K562 (cell line): Measurements from ENCODE around the gene HNMT. TPM values are rescaled to one million over a fixed set of nuclear protein-coding genes. Genes with fewer than 3 reads are reported as not detected.
A peak's percentile ranks its signal among the peaks of the same experiment; 100 is the strongest.

Experiments
- HEY1 ChIP-seq: fragments of 250-450 bp; sonication (Bioruptor Pico); IDR thresholded peaks from 2 replicates; pipeline ENCODE4 v1.5.0; 2020; ENCODE audit warnings: mild to moderate bottlenecking, moderate library complexity, borderline replicate concordance
- MTA2 ChIP-seq: fragments of 450-650 bp; IDR thresholded peaks from 2 replicates; pipeline ENCODE4 v1.6.1; 2016; ENCODE audit warnings: low read depth
- NFIC ChIP-seq: fragments of 450-650 bp; IDR thresholded peaks from 2 replicates; pipeline ENCODE4 v1.6.1; 2017; ENCODE audit warnings: mild to moderate bottlenecking, inconsistent platforms
- NR2C2 ChIP-seq, 2 experiments: fragments of 200-800 bp in 1 of 2; sonication (Bioruptor generic) in 1 of 2; sonication (generic) in 1 of 2; formaldehyde crosslinking in 1 of 2; IDR thresholded peaks; 2 replicates each; pipeline versions ENCODE4 v1.6.1 to v1.8.0; 2016 to 2022; ENCODE audit warnings: mild to moderate bottlenecking in 1 of 2, missing compliant biosample characterization in 1 of 2, missing genetic modification characterization in 1 of 2, missing genetic modification reagents in 1 of 2
- POLR3G ChIP-seq: IDR thresholded peaks from 2 replicates; pipeline ENCODE4 v1.6.1; 2011; ENCODE audit not compliant: insufficient read length, insufficient replicate concordance; ENCODE audit errors: extremely low read depth
- RFX1 ChIP-seq: fragments of 450-650 bp; IDR thresholded peaks from 2 replicates; pipeline ENCODE4 v1.6.1; 2016; ENCODE audit warnings: mild to moderate bottlenecking, moderate library complexity
- SNRNP70 ChIP-seq: fragments of 200-400 bp; formaldehyde crosslinking; optimal IDR thresholded peaks from 2 replicates; pipeline ENCODE3; 2017; ENCODE audit warnings: low read depth, low read length
- SUPT5H ChIP-seq: fragments of 450-650 bp; IDR thresholded peaks from 2 replicates; pipeline ENCODE4 v1.6.1; 2016
- TAF15 ChIP-seq: fragments of 200-400 bp; formaldehyde crosslinking; IDR thresholded peaks from 2 replicates; pipeline ENCODE4 v1.6.1; 2017; ENCODE audit warnings: mild to moderate bottlenecking, low read depth, low read length, moderate library complexity
- TCF3 ChIP-seq: sonication (generic); formaldehyde crosslinking; IDR thresholded peaks from 2 replicates; pipeline ENCODE4 v1.4.0; 2020; ENCODE audit warnings: mild to moderate bottlenecking, missing genetic modification reagents
- VEZF1 ChIP-seq: fragments of 200-800 bp; sonication (Bioruptor generic); IDR thresholded peaks from 2 replicates; pipeline ENCODE4 v1.6.1; 2017; ENCODE audit warnings: missing genetic modification characterization, missing compliant biosample characterization
- ZNF197 ChIP-seq: fragments of 200-800 bp; sonication (Bioruptor generic); IDR thresholded peaks from 2 replicates; pipeline ENCODE4 v1.6.1; 2016; ENCODE audit warnings: low read depth, missing genetic modification characterization, missing compliant biosample characterization
- polyA plus RNA-seq, 8 experiments: library from polyadenylated mRNA; depleted of rRNA in 4 of 8; stranded (reverse) in 5 of 8; unstranded in 3 of 8; fragments of >200 nt; fragmentation: Nextera tagmentation in 2 of 8; fragmentation: Illumina TruSeq in 1 of 8; extraction: Ambion mirVana in 2 of 8; extraction: Trizol in 1 of 8; gene quantifications; 2 replicates each; pipeline versions ENCODE4 v1.2.1 to v1.2.3, GENCODE V29; 2011 to 2014; ENCODE audit warnings: inconsistent platforms in 1 of 8, missing spikeins in 1 of 8
- total RNA-seq, 7 experiments: library from RNA; depleted of rRNA in 6 of 7; stranded (reverse); fragments of >200 nt in 6 of 7; fragmentation: Illumina TruSeq in 2 of 7; extraction: Trizol in 2 of 7; gene quantifications; 2 replicates each; pipeline versions ENCODE4 v1.2.1 to v1.2.3, GENCODE V29; 2011 to 2021; ENCODE audit warnings: low replicate concordance in 1 of 7
- TF ChIP-seq, protein P1 (sequence below): fragments of 450-650 bp; IDR thresholded peaks from 2 replicates; pipeline ENCODE4 v1.6.1; 2016; ENCODE audit warnings: mild to moderate bottlenecking, moderate library complexity
- TF ChIP-seq, protein P2 (sequence below): fragments of 250-450 bp; sonication (Bioruptor Pico); IDR thresholded peaks from 2 replicates; pipeline ENCODE4 v1.8.0; 2021; ENCODE audit warnings: borderline replicate concordance, mild to moderate bottlenecking, moderate library complexity; ENCODE audit not compliant: poor library complexity, severe bottlenecking

The HNMT gene
- total and polyA plus RNA-seq, 9 of the 15 experiments (the other 6 are each of a cell fraction or from before 2014, with no cell fraction given) = 3.1 to 10.9 (median 5.3) TPM

DNA sequence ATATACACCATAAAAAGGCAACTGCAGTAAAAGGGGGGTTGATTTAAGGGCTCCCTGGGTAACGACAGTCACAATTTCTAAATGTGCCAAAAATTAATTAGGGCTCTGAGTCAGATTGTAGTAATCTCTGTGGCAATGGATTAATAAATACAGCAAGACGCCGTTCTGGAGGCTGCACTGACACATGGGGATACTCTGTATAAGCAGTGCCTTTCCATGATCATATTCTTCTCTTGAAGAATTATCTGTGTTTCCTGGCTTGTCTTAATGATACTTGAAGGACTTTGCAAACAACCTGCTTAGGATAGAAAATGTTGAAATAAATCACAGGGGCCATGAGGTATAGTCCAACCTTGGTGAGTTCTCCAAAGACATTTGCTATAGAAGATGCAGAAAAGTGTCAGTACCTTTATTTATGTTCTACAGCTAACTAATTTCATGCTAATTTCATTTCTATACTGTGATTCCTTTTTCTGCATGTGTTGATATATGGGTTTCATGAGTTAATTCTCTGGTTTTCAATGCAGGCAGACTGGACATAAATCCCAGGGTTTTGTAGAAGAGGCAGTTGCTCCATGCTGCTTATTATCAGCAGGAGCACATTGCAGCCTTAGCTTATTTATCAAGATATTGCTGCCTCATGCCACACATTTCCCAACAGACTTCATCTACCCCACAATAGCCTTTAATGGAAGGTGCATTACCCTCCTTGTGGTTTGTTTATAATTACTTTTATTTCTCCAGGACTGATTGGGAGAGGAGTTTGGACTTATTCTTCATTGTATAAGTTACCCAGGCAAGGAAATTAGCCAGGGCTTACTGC lies 54.8 kb downstream of the HNMT start (continued):
- TF ChIP-seq, protein P1, sequence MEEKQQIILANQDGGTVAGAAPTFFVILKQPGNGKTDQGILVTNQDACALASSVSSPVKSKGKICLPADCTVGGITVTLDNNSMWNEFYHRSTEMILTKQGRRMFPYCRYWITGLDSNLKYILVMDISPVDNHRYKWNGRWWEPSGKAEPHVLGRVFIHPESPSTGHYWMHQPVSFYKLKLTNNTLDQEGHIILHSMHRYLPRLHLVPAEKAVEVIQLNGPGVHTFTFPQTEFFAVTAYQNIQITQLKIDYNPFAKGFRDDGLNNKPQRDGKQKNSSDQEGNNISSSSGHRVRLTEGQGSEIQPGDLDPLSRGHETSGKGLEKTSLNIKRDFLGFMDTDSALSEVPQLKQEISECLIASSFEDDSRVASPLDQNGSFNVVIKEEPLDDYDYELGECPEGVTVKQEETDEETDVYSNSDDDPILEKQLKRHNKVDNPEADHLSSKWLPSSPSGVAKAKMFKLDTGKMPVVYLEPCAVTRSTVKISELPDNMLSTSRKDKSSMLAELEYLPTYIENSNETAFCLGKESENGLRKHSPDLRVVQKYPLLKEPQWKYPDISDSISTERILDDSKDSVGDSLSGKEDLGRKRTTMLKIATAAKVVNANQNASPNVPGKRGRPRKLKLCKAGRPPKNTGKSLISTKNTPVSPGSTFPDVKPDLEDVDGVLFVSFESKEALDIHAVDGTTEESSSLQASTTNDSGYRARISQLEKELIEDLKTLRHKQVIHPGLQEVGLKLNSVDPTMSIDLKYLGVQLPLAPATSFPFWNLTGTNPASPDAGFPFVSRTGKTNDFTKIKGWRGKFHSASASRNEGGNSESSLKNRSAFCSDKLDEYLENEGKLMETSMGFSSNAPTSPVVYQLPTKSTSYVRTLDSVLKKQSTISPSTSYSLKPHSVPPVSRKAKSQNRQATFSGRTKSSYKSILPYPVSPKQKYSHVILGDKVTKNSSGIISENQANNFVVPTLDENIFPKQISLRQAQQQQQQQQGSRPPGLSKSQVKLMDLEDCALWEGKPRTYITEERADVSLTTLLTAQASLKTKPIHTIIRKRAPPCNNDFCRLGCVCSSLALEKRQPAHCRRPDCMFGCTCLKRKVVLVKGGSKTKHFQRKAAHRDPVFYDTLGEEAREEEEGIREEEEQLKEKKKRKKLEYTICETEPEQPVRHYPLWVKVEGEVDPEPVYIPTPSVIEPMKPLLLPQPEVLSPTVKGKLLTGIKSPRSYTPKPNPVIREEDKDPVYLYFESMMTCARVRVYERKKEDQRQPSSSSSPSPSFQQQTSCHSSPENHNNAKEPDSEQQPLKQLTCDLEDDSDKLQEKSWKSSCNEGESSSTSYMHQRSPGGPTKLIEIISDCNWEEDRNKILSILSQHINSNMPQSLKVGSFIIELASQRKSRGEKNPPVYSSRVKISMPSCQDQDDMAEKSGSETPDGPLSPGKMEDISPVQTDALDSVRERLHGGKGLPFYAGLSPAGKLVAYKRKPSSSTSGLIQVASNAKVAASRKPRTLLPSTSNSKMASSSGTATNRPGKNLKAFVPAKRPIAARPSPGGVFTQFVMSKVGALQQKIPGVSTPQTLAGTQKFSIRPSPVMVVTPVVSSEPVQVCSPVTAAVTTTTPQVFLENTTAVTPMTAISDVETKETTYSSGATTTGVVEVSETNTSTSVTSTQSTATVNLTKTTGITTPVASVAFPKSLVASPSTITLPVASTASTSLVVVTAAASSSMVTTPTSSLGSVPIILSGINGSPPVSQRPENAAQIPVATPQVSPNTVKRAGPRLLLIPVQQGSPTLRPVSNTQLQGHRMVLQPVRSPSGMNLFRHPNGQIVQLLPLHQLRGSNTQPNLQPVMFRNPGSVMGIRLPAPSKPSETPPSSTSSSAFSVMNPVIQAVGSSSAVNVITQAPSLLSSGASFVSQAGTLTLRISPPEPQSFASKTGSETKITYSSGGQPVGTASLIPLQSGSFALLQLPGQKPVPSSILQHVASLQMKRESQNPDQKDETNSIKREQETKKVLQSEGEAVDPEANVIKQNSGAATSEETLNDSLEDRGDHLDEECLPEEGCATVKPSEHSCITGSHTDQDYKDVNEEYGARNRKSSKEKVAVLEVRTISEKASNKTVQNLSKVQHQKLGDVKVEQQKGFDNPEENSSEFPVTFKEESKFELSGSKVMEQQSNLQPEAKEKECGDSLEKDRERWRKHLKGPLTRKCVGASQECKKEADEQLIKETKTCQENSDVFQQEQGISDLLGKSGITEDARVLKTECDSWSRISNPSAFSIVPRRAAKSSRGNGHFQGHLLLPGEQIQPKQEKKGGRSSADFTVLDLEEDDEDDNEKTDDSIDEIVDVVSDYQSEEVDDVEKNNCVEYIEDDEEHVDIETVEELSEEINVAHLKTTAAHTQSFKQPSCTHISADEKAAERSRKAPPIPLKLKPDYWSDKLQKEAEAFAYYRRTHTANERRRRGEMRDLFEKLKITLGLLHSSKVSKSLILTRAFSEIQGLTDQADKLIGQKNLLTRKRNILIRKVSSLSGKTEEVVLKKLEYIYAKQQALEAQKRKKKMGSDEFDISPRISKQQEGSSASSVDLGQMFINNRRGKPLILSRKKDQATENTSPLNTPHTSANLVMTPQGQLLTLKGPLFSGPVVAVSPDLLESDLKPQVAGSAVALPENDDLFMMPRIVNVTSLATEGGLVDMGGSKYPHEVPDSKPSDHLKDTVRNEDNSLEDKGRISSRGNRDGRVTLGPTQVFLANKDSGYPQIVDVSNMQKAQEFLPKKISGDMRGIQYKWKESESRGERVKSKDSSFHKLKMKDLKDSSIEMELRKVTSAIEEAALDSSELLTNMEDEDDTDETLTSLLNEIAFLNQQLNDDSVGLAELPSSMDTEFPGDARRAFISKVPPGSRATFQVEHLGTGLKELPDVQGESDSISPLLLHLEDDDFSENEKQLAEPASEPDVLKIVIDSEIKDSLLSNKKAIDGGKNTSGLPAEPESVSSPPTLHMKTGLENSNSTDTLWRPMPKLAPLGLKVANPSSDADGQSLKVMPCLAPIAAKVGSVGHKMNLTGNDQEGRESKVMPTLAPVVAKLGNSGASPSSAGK = no peak
- TF ChIP-seq VEZF1 (no peak), SNRNP70 (no peak), POLR3G (no peak), MTA2 (peak; percentile 83), RFX1 (no peak), NFIC (no peak), TAF15 (no peak), HEY1 (CRISPR knock-in tag) (no peak), SUPT5H (no peak), NR2C2 (CRISPR knock-in tag; IDR thresholded peaks at IDR 0.05) (no peak), NR2C2 (tag; IDR thresholded peaks at IDR 0.05) (no peak), TCF3 (CRISPR knock-in tag) (peak; percentile 89), ZNF197 (CRISPR knock-in tag) (no peak)
- TF ChIP-seq, protein P2, sequence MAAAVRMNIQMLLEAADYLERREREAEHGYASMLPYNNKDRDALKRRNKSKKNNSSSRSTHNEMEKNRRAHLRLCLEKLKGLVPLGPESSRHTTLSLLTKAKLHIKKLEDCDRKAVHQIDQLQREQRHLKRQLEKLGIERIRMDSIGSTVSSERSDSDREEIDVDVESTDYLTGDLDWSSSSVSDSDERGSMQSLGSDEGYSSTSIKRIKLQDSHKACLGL (CRISPR knock-in tag) = no peak
